Pancreas (tissue), 10 donors: ENCODE data around the gene CD63. TPM values are rescaled to one million over a fixed set of nuclear protein-coding genes. Genes with fewer than 3 reads are reported as not detected.
A peak's percentile ranks its signal among the peaks of the same experiment; 100 is the strongest.

Experiments used
- ATAC-seq, 4 donors: fragments of 200-7000 bp; cut with Tn5 transposase; one replicate each; pipeline versions ENCODE4 v1.8.0 to v1.9.1; 2020; ENCODE audit warnings: mild to moderate bottlenecking in 4 of 4, moderate library complexity in 4 of 4
- DNase-seq, 6 donors: peaks; one replicate each; pipeline ENCODE4 v3.0.0-alpha.2; 2020
- FAIRE-seq: peaks from 2 replicates; lab custom pipeline; 2012; peaks lifted over from hg19 to GRCh38; lab: Jason Lieb, UNC
- H3K27ac ChIP-seq, 4 donors: fragments of 200-600 bp; sonication (generic); 1 replicate in 3 of 4; 2 replicates in 1 of 4; pipeline versions ENCODE4 v1.5.0 to v1.8.0; 2020
- H3K27me3 ChIP-seq, 4 donors: fragments of 200-600 bp; one replicate each; pipeline ENCODE4 v1.8.0; 2021
- H3K36me3 ChIP-seq, 3 donors: fragments of 200-600 bp; sonication (generic) in 1 of 3; one replicate each; pipeline versions ENCODE4 v1.5.0 to v1.8.0; 2020 to 2021
- H3K4me1 ChIP-seq, 3 donors: fragments of 200-600 bp; one replicate each; pipeline ENCODE4 v1.8.0; 2021
- H3K4me3 ChIP-seq, 4 donors: fragments of 200-600 bp; sonication (generic) in 2 of 4; one replicate each; pipeline versions ENCODE4 v1.5.0 to v1.8.0; 2020 to 2021
- H3K9me3 ChIP-seq, 4 donors: fragments of 200-600 bp; one replicate each; pipeline ENCODE4 v1.8.0; 2021
- CTCF ChIP-seq, 4 donors: fragments of 200-600 bp; sonication (generic) in 3 of 4; IDR thresholded peaks; one replicate each; pipeline versions ENCODE4 v1.5.0 to v1.8.0; 2021; ENCODE audit warnings: antibody characterized with exemption in 4 of 4
- WGBS, 2 donors: extraction: QIAGEN DNeasy Blood & Tissue Kit; methylation state at CpG; one replicate each; pipeline ENCODE4 v1.1.7; 2013; 5-methylcytosine and 5-hydroxymethylcytosine counted together
- intact Hi-C, 3 donors: fragments of 100-400 bp; cut with DNase I; formaldehyde crosslinking; loops; one replicate each; pipeline versions ENCODE4 v1.11.1 to v1.14.2; 2022
- polyA plus RNA-seq, 2 donors: library from polyadenylated mRNA; stranded (reverse); fragments of 200-250 nt; gene quantifications; one replicate each; pipeline ENCODE4 v1.2.3, GENCODE V29; 2013
- total RNA-seq, 6 donors: library from RNA; stranded (reverse); fragmentation: NEBNext Ultra II Directional in 4 of 6; extraction: Animal tissue kit (Norgen Biotek cat#: 25700) in 4 of 6; gene quantifications; one replicate each; pipeline versions ENCODE4 v1.2.1 to v1.2.4, GENCODE V29; 2021 to 2023
- donor health status: healthy with polysubstance abuse.
- donor health status: DM: no; HTN: no; CAD: no; lungs with moderate emphysema.
- donor health status: DM: no; HTN: no; CAD: no.
- donor health status: control.
- donor health status: control.
- donor health status: Bipolar disorder and iron deficiency.
- donor health status: DM: yes; HTN: yes; CAD: no.
- donor health status: DM: no; HTN: no; CAD: no.
- donor health status: DM: no; HTN: no; CAD: no.
- donor health status: DM: yes; HTN: yes; CAD: no.

Gene CD63
- total and polyA plus RNA-seq, 8 donors: 433 to 717 (median 578) TPM

GRCh38 chr12:55741931-55742680, 13.3 kb upstream of the CD63 start:
- Histone ChIP-seq H3K4me3 (no peak overlapping the region), H3K9me3 (no peaks in the 10 kb centered on the region), H3K27me3 (no peaks in the 10 kb centered on the region), H3K27ac (no peak overlapping the region), H3K36me3 (no peaks in the 10 kb centered on the region), H3K4me1 (peaks cover 0 to 11% (median 3%) of the 10 kb centered on the region in 3 donors)
- intact Hi-C loops: loop anchor here in 1 of 3 donors (10.0 kb wide), 1 partner anchor 193 kb away; the partner anchor contains the start of gene DGKA
- FAIRE-seq (no peak), ATAC-seq (no peak), DNase-seq (peak in 1 of 6 donors; percentile 28)
- WGBS, 2 donors: 40 to 42% methylated on average over 3 of the region's 3 CpGs
- no peak for TF ChIP-seq CTCF (IDR thresholded peaks at IDR 0.05)

DNA sequence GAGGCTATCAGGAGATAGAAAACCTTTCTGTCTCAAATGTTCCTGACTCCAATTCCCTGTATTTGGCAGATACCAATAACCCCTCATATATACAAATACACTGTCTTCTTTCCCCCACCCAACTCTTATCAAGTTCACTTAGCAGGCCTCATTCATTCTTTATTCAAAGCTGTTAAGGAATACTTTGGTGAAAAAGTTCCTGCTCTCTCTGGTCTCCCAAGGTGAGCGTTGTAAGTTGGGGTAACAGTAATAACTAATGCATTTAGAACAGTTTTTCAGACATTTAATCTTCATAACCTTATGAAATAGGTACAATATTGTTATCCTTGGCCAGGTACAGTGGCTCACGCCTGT, 10.2 kb upstream of the CD63 start:
- DNase-seq (no peak), FAIRE-seq (no peak)
- TF ChIP-seq CTCF (IDR thresholded peaks at IDR 0.05): peak in 1 of 4 donors; percentile 10

GRCh38 chr12:55738123-55739024, 9.6 kb upstream of the CD63 start:
- H3K27me3 ChIP-seq: no peaks in the 10 kb centered on the region
- peak; percentile 64 for FAIRE-seq
- 4 to 5% methylated on average over 14 of the region's 14 CpGs for WGBS, 2 donors
- H3K4me3 ChIP-seq: peak overlapping the region; percentile 10 to 45 (median 28)
- DNase-seq: peak; percentile 63 to 82 (median 80)
- ATAC-seq: peak; percentile 64 to 85 (median 78)
- no peaks in the 10 kb centered on the region for H3K9me3 ChIP-seq
- H3K27ac ChIP-seq: peak overlapping the region; percentile 26 to 78 (median 52)
- TF ChIP-seq CTCF (IDR thresholded peaks at IDR 0.05): peak; percentile 61 to 79 (median 76)
- intact Hi-C loops: loop anchor here in 2 of 3 donors (5.0 to 10.0 kb wide), 2 partner anchors 204 to 296 kb away; no protein-coding TSS in a partner anchor
- peaks cover 0 to 4% (median 0%) of the 10 kb centered on the region in 3 donors for H3K4me1 ChIP-seq
- H3K36me3 ChIP-seq: no peaks in the 10 kb centered on the region

More for the DNA sequence above, 10.2 kb upstream of the CD63 start:
- Histone ChIP-seq H3K9me3 (no peaks in the 10 kb centered on the region), H3K4me3 (peak overlapping the region in 1 of 4 donors; percentile 45), H3K27me3 (no peaks in the 10 kb centered on the region), H3K4me1 (peaks cover 0 to 8% (median 0%) of the 10 kb centered on the region in 3 donors), H3K36me3 (no peaks in the 10 kb centered on the region), H3K27ac (no peak overlapping the region)
- intact Hi-C loops: loop anchor here in 2 of 3 donors (5.0 to 10.0 kb wide), 2 partner anchors 203 to 296 kb away; no protein-coding TSS in a partner anchor
- ATAC-seq: no peak
- WGBS, 2 donors: 57 to 66% methylated on average over 2 of the region's 2 CpGs

DNA sequence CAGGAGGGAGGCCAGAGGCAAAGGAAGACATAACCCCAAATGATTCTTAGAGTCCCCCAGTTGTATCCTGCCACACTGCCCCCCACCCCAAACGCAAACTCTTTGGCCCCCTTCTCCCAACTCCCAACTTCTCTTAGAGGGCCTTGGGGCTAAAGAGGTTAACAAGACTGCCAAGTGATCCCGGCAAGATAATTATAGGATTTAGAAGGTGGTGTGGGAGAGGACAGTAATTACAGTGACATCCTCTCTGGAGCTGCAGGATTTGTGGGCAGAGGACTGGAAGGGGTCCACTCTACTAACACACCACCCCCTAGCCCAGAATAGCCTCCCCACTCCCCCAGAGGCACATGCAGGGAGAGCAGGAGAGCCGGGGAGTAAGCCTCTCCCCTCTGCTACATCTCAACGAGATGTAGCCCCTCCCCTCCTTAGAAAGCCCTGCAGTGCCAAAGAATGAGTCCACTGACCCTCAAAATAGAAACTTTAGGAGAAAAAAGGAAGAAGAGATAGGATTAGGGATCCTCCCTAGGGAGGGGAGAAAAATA, 8.8 kb upstream of the CD63 start:
- TF ChIP-seq CTCF (IDR thresholded peaks at IDR 0.05): no peak
- peak overlapping the region in 1 of 4 donors; percentile 45 for H3K4me3 ChIP-seq
- ATAC-seq: peak in 2 of 4 donors; percentile 1 to 4
- no peak for FAIRE-seq
- peak in 1 of 6 donors; percentile 20 for DNase-seq
- no peaks in the 10 kb centered on the region for H3K9me3 ChIP-seq
- WGBS, 2 donors: 11 to 12% methylated on average over 4 of the region's 4 CpGs
- peaks cover 0 to 4% (median 0%) of the 10 kb centered on the region in 3 donors for H3K4me1 ChIP-seq
- H3K27me3 ChIP-seq: no peaks in the 10 kb centered on the region
- no peaks in the 10 kb centered on the region for H3K36me3 ChIP-seq
- H3K27ac ChIP-seq: peak overlapping the region; percentile 26 to 78 (median 52)
- intact Hi-C loops: loop anchor here in 2 of 3 donors (5.0 to 10.0 kb wide), 2 partner anchors 205 to 297 kb away; no protein-coding TSS in a partner anchor
